Tibial nerve (tissue), 3 donors: ENCODE data around the gene PTCHD1.

Source experiments
- CTCF ChIP-seq, 5 experiments: fragments of 200-600 bp in 3 of 5; fragments of 450-650 bp in 2 of 5; sonication (generic) in 3 of 5; IDR thresholded peaks; one replicate each; pipeline ENCODE4 v1.5.1; 2016 to 2019; ENCODE audit warnings: antibody characterized with exemption in 5 of 5, mild to moderate bottlenecking in 3 of 5, moderate library complexity in 2 of 5
- POLR2A ChIP-seq, 2 donors: fragments of 450-650 bp; IDR thresholded peaks; one replicate each; pipeline ENCODE4 v1.6.1; 2017; ENCODE audit warnings: antibody characterized with exemption in 2 of 2, mild to moderate bottlenecking in 2 of 2, moderate library complexity in 2 of 2

DNA sequence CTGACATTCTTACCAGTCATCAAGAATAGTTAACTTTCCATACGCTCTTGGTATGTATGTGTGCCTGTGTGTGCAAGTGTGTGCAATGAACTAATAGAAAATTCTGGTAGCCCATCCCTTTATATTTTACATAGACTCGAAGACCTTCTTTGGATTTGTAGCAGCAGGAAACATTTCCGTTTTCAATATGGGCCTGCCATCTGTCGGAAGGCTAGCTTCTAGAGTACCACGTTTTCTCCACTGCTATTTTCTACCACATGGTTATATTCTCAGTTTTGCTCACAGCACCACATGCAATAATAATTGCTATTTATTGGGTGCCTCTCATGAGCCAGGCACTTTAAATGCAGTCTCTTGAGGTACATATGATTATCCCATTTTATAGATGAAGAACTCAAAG lies 47.9 kb upstream of the PTCHD1 start:
- TF ChIP-seq POLR2A (IDR thresholded peaks at IDR 0.05) (no peak), CTCF (IDR thresholded peaks at IDR 0.05) (no peak)
